Activated CD4-positive, alpha-beta T cell treated with anti-CD3 and anti-CD28 coated beads for 1 hour (primary cell): ENCODE measurements around the gene NDUFS3.
"Not testable (repeated sequence)": the region's sequence is repeated elsewhere in the genome, so short reads cannot be mapped to it uniquely, and the experiment has no call there.

ENCODE experiments used
- DNase-seq: peaks from one replicate; pipeline ENCODE4 v3.0.0-alpha.2; 2020

NDUFS3 gene

GRCh38 chr11:47562393-47562792, 16.5 kb upstream of the NDUFS3 start:
- DNase-seq = not testable (repeated sequence)

GRCh38 chr11:47564366-47564765, 14.5 kb upstream of the NDUFS3 start:
- not testable (repeated sequence) for DNase-seq

GRCh38 chr11:47564933-47565339, 13.9 kb upstream of the NDUFS3 start:
- DNase-seq = no peak

GRCh38 chr11:47565340-47566148, 13.3 kb upstream of the NDUFS3 start, which contains the start of gene PTPMT1:
Gene PTPMT1, plus strand, starts transcription at chr11:47565599. Its CDS starts 24 bp downstream, at chr11:47565623.
- DNase-seq = peak; percentile 40

- DNase-seq = no peak
These were observed 12.7 kb upstream of the NDUFS3 start for GRCh38 chr11:47566149-47566698.

GRCh38 chr11:47569646-47570045, 9.2 kb upstream of the NDUFS3 start:
- no peak for DNase-seq

- no peak for DNase-seq
These were observed 8.1 kb upstream of the NDUFS3 start for GRCh38 chr11:47570651-47571356.

GRCh38 chr11:47571357-47571729, 7.5 kb upstream of the NDUFS3 start:
- DNase-seq = no peak

- DNase-seq = no peak
These were observed 7.0 kb upstream of the NDUFS3 start for GRCh38 chr11:47571895-47572294.

- DNase-seq = no peak
These were observed 6.1 kb upstream of the NDUFS3 start for GRCh38 chr11:47572715-47573255.

GRCh38 chr11:47573321-47573720, 5.6 kb upstream of the NDUFS3 start:
- no peak for DNase-seq

GRCh38 chr11:47577460-47578041, 1.3 kb upstream of the NDUFS3 start:
- DNase-seq = no peak

GRCh38 chr11:47583844-47584243, 5.0 kb downstream of the NDUFS3 start:
- DNase-seq = no peak

- DNase-seq = no peak
These were observed 7.4 kb downstream of the NDUFS3 start, which contains the start of gene FAM180B for GRCh38 chr11:47586098-47586855. Gene FAM180B, plus strand, starts transcription at chr11:47586678. Its CDS starts 91 bp downstream, at chr11:47586769.

- no peak for DNase-seq
These were observed 8.3 kb downstream of the NDUFS3 start for GRCh38 chr11:47587039-47587716.

- no peak for DNase-seq
These were observed 9.0 kb downstream of the NDUFS3 start for GRCh38 chr11:47587723-47588326.

GRCh38 chr11:47589118-47589517, 10.2 kb downstream of the NDUFS3 start:
- no peak for DNase-seq

GRCh38 chr11:47589584-47589976, 10.7 kb downstream of the NDUFS3 start:
- DNase-seq = no peak

- no peak for DNase-seq
These were observed 11.3 kb downstream of the NDUFS3 start for GRCh38 chr11:47589977-47590861.

- no peak for DNase-seq
These were observed 12.9 kb downstream of the NDUFS3 start for GRCh38 chr11:47591764-47592163.
